Measurements from ENCODE around the gene ABCB11. TPM values are rescaled to one million over a fixed set of nuclear protein-coding genes. Genes with fewer than 3 reads are reported as not detected.

The ABCB11 gene
- total and polyA plus RNA-seq, 2 donors from 2014 or later: 0.03 TPM; not detected in 1

GRCh38 chr2:169073963-169074751, 43.0 kb upstream of the ABCB11 start:
- TF ChIP-seq CTCF (IDR thresholded peaks at IDR 0.05; ENCODE audit: borderline replicate concordance, extremely low read depth, insufficient read depth): no peak
- intact Hi-C loops (cut with DNase I): no loop called here
- H3K9ac ChIP-seq (ENCODE audit: low read length in 3 of 3): no peak overlapping the region
- H3K9me3 ChIP-seq (ENCODE audit: control insufficient read depth in 2 of 3, insufficient read depth in 1 of 3, low read length in 3 of 3): no peaks in the 10 kb centered on the region
- no peaks in the 10 kb centered on the region for H3K36me3 ChIP-seq (ENCODE audit: control insufficient read depth in 2 of 3, insufficient read depth in 3 of 3, low read length in 3 of 3)
- peak overlapping the region in 2 of 3 donors; percentile 23 to 40 for H3K4me3 ChIP-seq (ENCODE audit: low read length in 3 of 3)
- peak overlapping the region in 1 of 2 donors; percentile 5 for H3K27ac ChIP-seq (ENCODE audit: low read depth in 2 of 2, low read length in 2 of 2)
- H3K4me1 ChIP-seq (ENCODE audit: control insufficient read depth in 2 of 3, insufficient read depth in 2 of 3, low read depth in 1 of 3, low read length in 3 of 3): peaks cover 0 to 6% (median 0%) of the 10 kb centered on the region in 3 donors
- H3K27me3 ChIP-seq (ENCODE audit: control insufficient read depth, insufficient read depth, low read length): no peaks in the 10 kb centered on the region
- FAIRE-seq (peak; percentile 37), DNase-seq (peak in 3 of 5 donors; percentile 11 to 59 (median 28))

- Histone ChIP-seq H3K4me1 (ENCODE audit: control insufficient read depth in 2 of 3, insufficient read depth in 2 of 3, low read depth in 1 of 3, low read length in 3 of 3) (peaks cover 0 to 6% (median 0%) of the 10 kb centered on the region in 3 donors), H3K27ac (ENCODE audit: low read depth in 2 of 2, low read length in 2 of 2) (no peak overlapping the region), H3K27me3 (ENCODE audit: control insufficient read depth, insufficient read depth, low read length) (no peaks in the 10 kb centered on the region), H3K4me3 (ENCODE audit: low read length in 3 of 3) (no peak overlapping the region), H3K9me3 (ENCODE audit: control insufficient read depth in 2 of 3, insufficient read depth in 1 of 3, low read length in 3 of 3) (no peaks in the 10 kb centered on the region), H3K36me3 (ENCODE audit: control insufficient read depth in 2 of 3, insufficient read depth in 3 of 3, low read length in 3 of 3) (no peaks in the 10 kb centered on the region), H3K9ac (ENCODE audit: low read length in 3 of 3) (no peak overlapping the region)
- FAIRE-seq (no peak), DNase-seq (no peak)
- intact Hi-C loops (cut with DNase I): no loop called here
- no peak for TF ChIP-seq CTCF (IDR thresholded peaks at IDR 0.05; ENCODE audit: borderline replicate concordance, extremely low read depth, insufficient read depth)
These were observed 42.3 kb upstream of the ABCB11 start for GRCh38 chr2:169073211-169073962.

- no peaks in the 10 kb centered on the region for H3K9me3 ChIP-seq (ENCODE audit: control insufficient read depth in 2 of 3, insufficient read depth in 1 of 3, low read length in 3 of 3)
- FAIRE-seq (no peak), DNase-seq (peak in 2 of 5 donors; percentile 7 to 11)
- no peak for TF ChIP-seq CTCF (IDR thresholded peaks at IDR 0.05; ENCODE audit: borderline replicate concordance, extremely low read depth, insufficient read depth)
- H3K9ac ChIP-seq (ENCODE audit: low read length in 3 of 3): no peak overlapping the region
- H3K36me3 ChIP-seq (ENCODE audit: control insufficient read depth in 2 of 3, insufficient read depth in 3 of 3, low read length in 3 of 3): no peaks in the 10 kb centered on the region
- peaks cover 0 to 6% (median 0%) of the 10 kb centered on the region in 3 donors for H3K4me1 ChIP-seq (ENCODE audit: control insufficient read depth in 2 of 3, insufficient read depth in 2 of 3, low read depth in 1 of 3, low read length in 3 of 3)
- intact Hi-C loops (cut with DNase I): no loop called here
- H3K27me3 ChIP-seq (ENCODE audit: control insufficient read depth, insufficient read depth, low read length): no peaks in the 10 kb centered on the region
- H3K27ac ChIP-seq (ENCODE audit: low read depth in 2 of 2, low read length in 2 of 2): no peak overlapping the region
- no peak overlapping the region for H3K4me3 ChIP-seq (ENCODE audit: low read length in 3 of 3)
These were observed 41.2 kb upstream of the ABCB11 start for GRCh38 chr2:169072163-169072925.

All from kidney (tissue), 14 donors.